ENCODE results near the gene CBLB. TPM values are rescaled to one million over a fixed set of nuclear protein-coding genes. Genes with fewer than 3 reads are reported as not detected.

Gene CBLB
- total and polyA plus RNA-seq, 9 of the 15 experiments (the other 6 are each of a cell fraction or from before 2014, with no cell fraction given) = 1.8 to 8.1 (median 5.3) TPM

- TF ChIP-seq, protein P1, sequence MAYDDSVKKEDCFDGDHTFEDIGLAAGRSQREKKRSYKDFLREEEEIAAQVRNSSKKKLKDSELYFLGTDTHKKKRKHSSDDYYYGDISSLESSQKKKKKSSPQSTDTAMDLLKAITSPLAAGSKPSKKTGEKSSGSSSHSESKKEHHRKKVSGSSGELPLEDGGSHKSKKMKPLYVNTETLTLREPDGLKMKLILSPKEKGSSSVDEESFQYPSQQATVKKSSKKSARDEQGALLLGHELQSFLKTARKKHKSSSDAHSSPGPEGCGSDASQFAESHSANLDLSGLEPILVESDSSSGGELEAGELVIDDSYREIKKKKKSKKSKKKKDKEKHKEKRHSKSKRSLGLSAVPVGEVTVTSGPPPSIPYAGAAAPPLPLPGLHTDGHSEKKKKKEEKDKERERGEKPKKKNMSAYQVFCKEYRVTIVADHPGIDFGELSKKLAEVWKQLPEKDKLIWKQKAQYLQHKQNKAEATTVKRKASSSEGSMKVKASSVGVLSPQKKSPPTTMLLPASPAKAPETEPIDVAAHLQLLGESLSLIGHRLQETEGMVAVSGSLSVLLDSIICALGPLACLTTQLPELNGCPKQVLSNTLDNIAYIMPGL (CRISPR knock-in tag; IDR thresholded peaks at IDR 0.05) = no peak
- peak; percentile 90 for TF ChIP-seq CCNT2 (IDR thresholded peaks at IDR 0.05; ENCODE audit: borderline replicate concordance, extremely low read depth, insufficient read length, low read depth, low read length)
- TF ChIP-seq ESRRB (CRISPR knock-in tag; IDR thresholded peaks at IDR 0.05; ENCODE audit: borderline replicate concordance) = no peak
- no peak for TF ChIP-seq MCM7 (IDR thresholded peaks at IDR 0.05)
- no peak for TF ChIP-seq ZC3H4 (CRISPR knock-in tag; IDR thresholded peaks at IDR 0.05; ENCODE audit: borderline replicate concordance)
- no peak for TF ChIP-seq ZC3H8 (IDR thresholded peaks at IDR 0.05)
- no peak for TF ChIP-seq YY1 (IDR thresholded peaks at IDR 0.05; ENCODE audit: borderline replicate concordance in 1 of 3, control insufficient read depth in 1 of 3, extremely low read depth in 1 of 3, insufficient read depth in 3 of 3, insufficient read length in 1 of 3, insufficient replicate concordance in 2 of 3, low read depth in 1 of 3, low read length in 2 of 3)
- TF ChIP-seq HSF4 (CRISPR knock-in tag; IDR thresholded peaks at IDR 0.05; ENCODE audit: borderline replicate concordance) = no peak
- TF ChIP-seq BRD9 (IDR thresholded peaks at IDR 0.05; ENCODE audit: low read depth, partially characterized antibody) = no peak
- no peak for TF ChIP-seq ASH1L (IDR thresholded peaks at IDR 0.05; ENCODE audit: borderline replicate concordance, low read depth, partially characterized antibody)
- no peak for TF ChIP-seq SRSF3 (IDR thresholded peaks at IDR 0.05; ENCODE audit: insufficient read depth, low read length)
- TF ChIP-seq DLX4 (CRISPR knock-in tag; IDR thresholded peaks at IDR 0.05) = no peak
- TF ChIP-seq ZNF143 (CRISPR knock-in tag; IDR thresholded peaks at IDR 0.05) = no peak
- TF ChIP-seq ZZZ3 (IDR thresholded peaks at IDR 0.05) = no peak
- no peak for TF ChIP-seq ZKSCAN8 (CRISPR knock-in tag; IDR thresholded peaks at IDR 0.05)
- TF ChIP-seq RAD51 (IDR thresholded peaks at IDR 0.05; ENCODE audit: borderline replicate concordance, low read depth) = peak; percentile 85
- TF ChIP-seq SMARCB1 (IDR thresholded peaks at IDR 0.05; ENCODE audit: insufficient read length, low read depth) = no peak
- peak; percentile 59 for TF ChIP-seq HMGN3 (IDR thresholded peaks at IDR 0.05; ENCODE audit: borderline replicate concordance, extremely low read depth, insufficient read length, low read depth, low read length)
- no peak for TF ChIP-seq TCF7 (IDR thresholded peaks at IDR 0.05; ENCODE audit: borderline replicate concordance)
- TF ChIP-seq ILK (tag; IDR thresholded peaks at IDR 0.05; ENCODE audit: borderline replicate concordance, low read depth) = no peak
- TF ChIP-seq MEF2A (IDR thresholded peaks at IDR 0.05; ENCODE audit: control insufficient read depth, low read depth, low read length) = no peak
- TF ChIP-seq ZNF639 (CRISPR knock-in tag; conservative IDR thresholded peaks at IDR 0.05 in 1 of 2, IDR thresholded peaks at IDR 0.05 in 1 of 2) = peak in 1 of 2 experiments; percentile 66; a peak in 1 of 4 replicates
- 0 out of 2 replicates have a peak, but pooled peaks have one; percentile 37 for TF ChIP-seq ZNF197 (CRISPR knock-in tag; IDR thresholded peaks at IDR 0.05; ENCODE audit: low read depth)
Measured at GRCh38 chr3:105614288-105615030, 254.4 kb downstream of the CBLB start (continued).

All from K562 (cell line).